A204.1 (cell line): ENCODE measurements around the gene GABRR2.
A peak's percentile ranks its signal among the peaks of the same experiment; 100 is the strongest.
"Not testable (repeated sequence)": the region's sequence is repeated elsewhere in the genome, so short reads cannot be mapped to it uniquely, and the experiment has no call there.

ENCODE experiments used
- FAIRE-seq: peaks from 2 replicates; lab custom pipeline; 2012; peaks lifted over from hg19 to GRCh38; lab: Jason Lieb, UNC

GABRR2 gene

GRCh38 chr6:89257346-89257745 is 57.8 kb downstream of the GABRR2 start:
- no peak for FAIRE-seq

- no peak for FAIRE-seq
These were observed 59.7 kb downstream of the GABRR2 start for GRCh38 chr6:89255417-89255816.

- FAIRE-seq, result no peak
These were observed 60.5 kb downstream of the GABRR2 start for GRCh38 chr6:89254569-89254968.

GRCh38 chr6:89252907-89253306 is 62.2 kb downstream of the GABRR2 start:
- no peak for FAIRE-seq

- no peak for FAIRE-seq
These were observed 63.1 kb downstream of the GABRR2 start for GRCh38 chr6:89251976-89252375.

GRCh38 chr6:89251170-89251569 is 63.9 kb downstream of the GABRR2 start:
- FAIRE-seq, result no peak

- no peak for FAIRE-seq
These were observed 64.9 kb downstream of the GABRR2 start for GRCh38 chr6:89250239-89250638.

- no peak for FAIRE-seq
These were observed 70.7 kb downstream of the GABRR2 start for GRCh38 chr6:89244241-89244985.

- FAIRE-seq, result no peak
These were observed 71.8 kb downstream of the GABRR2 start for GRCh38 chr6:89243331-89243629.

- FAIRE-seq, result peak; percentile 85
These were observed 72.3 kb downstream of the GABRR2 start for GRCh38 chr6:89242574-89243330.

GRCh38 chr6:89239338-89239737 is 75.8 kb downstream of the GABRR2 start:
- no peak for FAIRE-seq

GRCh38 chr6:89237158-89237557 is 77.9 kb downstream of the GABRR2 start:
- no peak for FAIRE-seq

GRCh38 chr6:89233605-89234004 is 81.5 kb downstream of the GABRR2 start:
- FAIRE-seq, result not testable (repeated sequence)

- no peak for FAIRE-seq
These were observed 92.4 kb downstream of the GABRR2 start for GRCh38 chr6:89222712-89223039.

- FAIRE-seq, result no peak
These were observed 93.0 kb downstream of the GABRR2 start for GRCh38 chr6:89221971-89222711.

GRCh38 chr6:89221129-89221528 is 94.0 kb downstream of the GABRR2 start:
- no peak for FAIRE-seq

GRCh38 chr6:89217299-89217910 is 97.7 kb downstream of the GABRR2 start, which contains the start of gene GABRR1:
Gene GABRR1, minus strand, starts transcription at chr6:89217358. Its CDS starts 36 bp downstream, at chr6:89217322.
- no peak for FAIRE-seq

GRCh38 chr6:89216411-89216810 is 98.7 kb downstream of the GABRR2 start:
- FAIRE-seq, result no peak

- FAIRE-seq, result no peak
These were observed 99.7 kb downstream of the GABRR2 start for GRCh38 chr6:89215391-89215790.

- FAIRE-seq, result no peak
These were observed 100.9 kb downstream of the GABRR2 start for GRCh38 chr6:89214197-89214596.

GRCh38 chr6:89212472-89212871 is 102.6 kb downstream of the GABRR2 start:
- no peak for FAIRE-seq

GRCh38 chr6:89209457-89209856 is 105.6 kb downstream of the GABRR2 start:
- FAIRE-seq, result no peak

- FAIRE-seq, result no peak
These were observed 106.5 kb downstream of the GABRR2 start for GRCh38 chr6:89208551-89208950.
